HG02678 (cell line): ENCODE data around the gene S100Z.
"Not testable (repeated sequence)": the region's sequence is repeated elsewhere in the genome, so short reads cannot be mapped to it uniquely, and the experiment has no call there.

Source experiments
- ATAC-seq: cut with Tn5 transposase; IDR thresholded peaks from one replicate; pipeline ENCODE4 v1.9.1; 2021; ENCODE audit warnings: mild to moderate bottlenecking, moderate library complexity; ENCODE audit not compliant: unreplicated experiment

Gene S100Z

GRCh38 chr5:76849419-76850291, at the start of gene S100Z:
S100Z (plus strand) TSS chr5:76850014; CDS start chr5:76875360, 25,346 bp downstream.
- ATAC-seq, result no peak

GRCh38 chr5:76800579-76800978, 49.2 kb upstream of the S100Z start:
- ATAC-seq, result no peak

GRCh38 chr5:76801159-76801802, 48.5 kb upstream of the S100Z start:
- ATAC-seq, result no peak

GRCh38 chr5:76801803-76802195, 48.0 kb upstream of the S100Z start:
- ATAC-seq, result no peak

GRCh38 chr5:76804266-76804665, 45.5 kb upstream of the S100Z start:
- no peak for ATAC-seq

- no peak for ATAC-seq
Measured at GRCh38 chr5:76805821-76806505, 43.9 kb upstream of the S100Z start.

GRCh38 chr5:76807296-76807695, 42.5 kb upstream of the S100Z start:
- no peak for ATAC-seq

GRCh38 chr5:76808141-76808691, 41.6 kb upstream of the S100Z start:
- ATAC-seq, result no peak

- no peak for ATAC-seq
Measured at GRCh38 chr5:76809141-76809540, 40.7 kb upstream of the S100Z start.

- ATAC-seq, result no peak
Measured at GRCh38 chr5:76810236-76810635, 39.6 kb upstream of the S100Z start.

- ATAC-seq, result no peak
Measured at GRCh38 chr5:76811214-76811613, 38.6 kb upstream of the S100Z start.

- not testable (repeated sequence) for ATAC-seq
Measured at GRCh38 chr5:76812209-76812608, 37.6 kb upstream of the S100Z start.

GRCh38 chr5:76813982-76814562, 35.7 kb upstream of the S100Z start:
- ATAC-seq, result no peak

GRCh38 chr5:76816110-76816831, 33.5 kb upstream of the S100Z start:
- ATAC-seq, result no peak

- ATAC-seq, result no peak
Measured at GRCh38 chr5:76818844-76819831, 30.7 kb upstream of the S100Z start, which contains the start of gene F2RL1. F2RL1 (plus strand) TSS chr5:76819030; CDS start chr5:76819183, 153 bp downstream.

- no peak for ATAC-seq
Measured at GRCh38 chr5:76819851-76820525, 29.8 kb upstream of the S100Z start.

- ATAC-seq, result no peak
Measured at GRCh38 chr5:76820526-76820890, 29.3 kb upstream of the S100Z start.

GRCh38 chr5:76821136-76821535, 28.7 kb upstream of the S100Z start:
- no peak for ATAC-seq
